Measurements from ENCODE around the gene TLE2. TPM values are rescaled to one million over a fixed set of nuclear protein-coding genes. Genes with fewer than 3 reads are reported as not detected.

The TLE2 gene
- polyA plus RNA-seq, 2 of the 4 experiments (the other 2 are of a cell fraction), result 2.1 to 2.6 TPM

GRCh38 chr19:3046698-3047495 is 17.8 kb upstream of the TLE2 start:
- ChIA-PET CTCF (interaction anchor here (1.5 kb wide), 1 partner anchor 62 kb away, joined by 4 read pairs; no protein-coding TSS in a partner anchor), POLR2A (no interaction called here)
- FAIRE-seq (no peak), ATAC-seq (no peak), DNase-seq (ENCODE audit: low read depth in 1 of 2, low spot score in 1 of 2) (no peak)
- Histone ChIP-seq H3K4me1 (peaks cover 9% of the 10 kb centered on the region; the same call in 2 of the 3 replicates), H3K4me2 (peak overlapping the region; percentile 81), H3K4me3 (peak overlapping the region; percentile 39), H3K27ac (peak overlapping the region; percentile 49 to 79; a peak in 4 of 6 replicates), H3K9me3 (no peaks in the 10 kb centered on the region)
- WGBS (ENCODE audit: missing lambda C conversion rate), result 78% methylated on average over 2 of the region's 47 CpGs
- TF ChIP-seq FOSB (CRISPR knock-in tag; IDR thresholded peaks at IDR 0.05) (no peak), ZFP36 (IDR thresholded peaks at IDR 0.05; ENCODE audit: borderline replicate concordance, partially characterized antibody) (no peak), POLR2A (IDR thresholded peaks at IDR 0.05; ENCODE audit: low read length) (no peak), ESRRA (IDR thresholded peaks at IDR 0.05; ENCODE audit: borderline replicate concordance, low read length) (no peak)

- 77% methylated on average over 9 of the region's 16 CpGs for WGBS (ENCODE audit: missing lambda C conversion rate)
- peaks cover 7% of the 10 kb centered on the region; the same call in 2 of the 3 replicates for H3K4me1 ChIP-seq
- peak overlapping the region; percentile 8; the same call in 1 of the 3 replicates for H3K4me2 ChIP-seq
- peak overlapping the region in 1 of 2 experiments; percentile 41; a peak in 1 of 6 replicates for H3K27ac ChIP-seq
- CTCF ChIA-PET, result interaction anchor here (0.7 kb wide), 1 partner anchor 57 kb away, joined by 3 read pairs; no protein-coding TSS in a partner anchor
- H3K9me3 ChIP-seq, result no peaks in the 10 kb centered on the region
- H3K4me3 ChIP-seq, result no peak overlapping the region
- no peak for FAIRE-seq
- no peak for TF ChIP-seq ELK1 (IDR thresholded peaks at IDR 0.05; ENCODE audit: low read depth, low read length)
- TF ChIP-seq ESRRA (IDR thresholded peaks at IDR 0.05; ENCODE audit: borderline replicate concordance, low read length), result no peak
- TF ChIP-seq PBX3 (IDR thresholded peaks at IDR 0.05), result no peak
- no peak for TF ChIP-seq POLR2AphosphoS2 (conservative IDR thresholded peaks at IDR 0.05; ENCODE audit: low read length)
- no peak for TF ChIP-seq CBX2 (IDR thresholded peaks at IDR 0.05; ENCODE audit: borderline replicate concordance, low read depth)
- no peak for TF ChIP-seq HOXA7 (CRISPR knock-in tag; IDR thresholded peaks at IDR 0.05)
- no peak for TF ChIP-seq CEBPB (IDR thresholded peaks at IDR 0.05)
- TF ChIP-seq HDAC2 (IDR thresholded peaks at IDR 0.05), result no peak
- TF ChIP-seq RAD21 (conservative IDR thresholded peaks at IDR 0.05 in 1 of 2, IDR thresholded peaks at IDR 0.05 in 1 of 2), result no peak
- no peak for DNase-seq (ENCODE audit: low read depth in 1 of 2, low spot score in 1 of 2)
- ATAC-seq, result no peak
- POLR2A ChIA-PET, result no interaction called here
Measured at GRCh38 chr19:3045885-3046697, 17.0 kb upstream of the TLE2 start.

GRCh38 chr19:3045191-3045590 is 16.1 kb upstream of the TLE2 start:
- ATAC-seq (0 out of 6 replicates have a peak, but pooled peaks of 1 of the 2 experiments have one; percentile 22), FAIRE-seq (no peak), DNase-seq (ENCODE audit: low read depth in 1 of 2, low spot score in 1 of 2) (no peak)
- TF ChIP-seq POLR2A (IDR thresholded peaks at IDR 0.05; ENCODE audit: low read length) (no peak), RNF2 (IDR thresholded peaks at IDR 0.05; ENCODE audit: borderline replicate concordance, low read depth) (no peak), MAX (IDR thresholded peaks at IDR 0.05) (no peak), HEYL (CRISPR knock-in tag; IDR thresholded peaks at IDR 0.05) (no peak), MAZ (IDR thresholded peaks at IDR 0.05; ENCODE audit: borderline replicate concordance, low read depth, low read length) (no peak), GATA3 (IDR thresholded peaks at IDR 0.05; ENCODE audit: borderline replicate concordance) (no peak), USF2 (IDR thresholded peaks at IDR 0.05) (no peak), ZC3H11A (IDR thresholded peaks at IDR 0.05) (no peak), HMGXB4 (CRISPR knock-in tag; IDR thresholded peaks at IDR 0.05; ENCODE audit: borderline replicate concordance) (no peak), BCL3 (IDR thresholded peaks at IDR 0.05) (no peak)
- 86% methylated on average over 6 of the region's 6 CpGs for WGBS (ENCODE audit: missing lambda C conversion rate)
- no peaks in the 10 kb centered on the region for H3K9me3 ChIP-seq
- H3K27ac ChIP-seq, result no peak overlapping the region
- H3K4me3 ChIP-seq, result no peak overlapping the region
- no peak overlapping the region for H3K4me2 ChIP-seq
- CTCF ChIA-PET, result no interaction called here
- POLR2A ChIA-PET, result no interaction called here
- peaks cover 4% of the 10 kb centered on the region; the same call in 1 of the 3 replicates for H3K4me1 ChIP-seq

All from A549 (cell line).